Measurements from ENCODE around the gene MAPK1. TPM values are rescaled to one million over a fixed set of nuclear protein-coding genes. Genes with fewer than 3 reads are reported as not detected.
A peak's percentile ranks its signal among the peaks of the same experiment; 100 is the strongest.

The MAPK1 gene
- total RNA-seq, 1 experiment from 2014 or later, result 122 TPM

DNA sequence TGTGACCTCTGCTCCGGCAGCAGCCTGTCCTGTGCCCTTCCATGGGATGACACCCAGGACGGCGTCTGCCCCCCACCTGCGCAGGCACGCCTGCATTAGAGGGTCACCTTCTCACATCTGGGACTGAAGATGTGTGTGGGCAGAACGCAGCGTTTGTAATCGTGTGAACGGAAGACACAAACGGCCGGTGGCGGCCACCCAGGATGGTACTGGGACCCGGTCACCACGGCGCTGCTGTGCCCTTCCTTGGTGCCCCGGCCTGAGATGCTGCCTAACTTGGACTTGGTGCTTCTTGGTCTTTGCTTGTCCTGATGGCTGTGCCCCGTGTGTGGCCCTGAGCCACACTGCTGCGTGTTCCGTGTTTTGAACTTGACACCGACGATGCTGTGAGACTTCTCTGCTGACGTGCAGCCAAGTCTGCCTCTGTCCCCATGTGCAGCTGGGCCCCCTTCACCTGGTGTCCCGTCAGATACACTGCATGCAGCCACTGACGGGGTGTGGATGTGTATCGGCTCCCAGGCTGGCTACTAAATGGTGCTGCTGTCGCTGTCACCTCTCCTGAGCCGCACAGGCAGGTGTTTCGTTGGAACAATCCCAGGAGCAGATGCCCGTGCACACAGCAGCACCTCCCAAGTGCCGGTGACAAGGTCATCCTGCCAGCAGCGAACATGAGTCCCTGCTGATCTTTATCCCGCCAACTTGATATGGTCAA is 153.2 kb downstream of the MAPK1 start:
- ATAC-seq, result peak; percentile 28; the same call in 1 of the 2 replicates
- CTCF ChIA-PET, result interaction anchor here (0.5 to 0.6 kb wide), 2 partner anchors 17 to 100 kb away, joined by 3 read pairs; no protein-coding TSS in a partner anchor
- in situ Hi-C loops (cut with HindIII; ENCODE audit: low pct_unique_long_range_greater_than_20kb, low sequenced_read_pairs), result no loop called here

GRCh38 chr22:21713428-21714058 is 153.9 kb downstream of the MAPK1 start:
- no peak overlapping the region for H3K4me3 ChIP-seq (ENCODE audit: low read depth in 2 of 2, low read length in 2 of 2)

More for the DNA sequence above, 153.2 kb downstream of the MAPK1 start:
- H3K4me3 ChIP-seq (ENCODE audit: low read depth in 2 of 2, low read length in 2 of 2), result no peak overlapping the region
- no peaks in the 10 kb centered on the region for H3K9me3 ChIP-seq (ENCODE audit: control insufficient read depth, insufficient read depth, low read depth, low read length)
- H3K27me3 ChIP-seq (ENCODE audit: control insufficient read depth, insufficient read depth, low read length), result no peaks in the 10 kb centered on the region
- BruUV-seq (replicated peaks), result no TSS peak
- H3K27ac ChIP-seq (ENCODE audit: low read length), result no peak overlapping the region
- no peaks in the 10 kb centered on the region for H3K36me3 ChIP-seq (ENCODE audit: control insufficient read depth, insufficient read depth, low read length)
- no peak for DNase-seq (ENCODE audit: low read depth, low spot score)
- intact Hi-C loops (cut with micrococcal nuclease; ENCODE audit: unreplicated experiment), result loop anchor here (5.0 kb wide), 1 partner anchor 223 kb away; no protein-coding TSS in a partner anchor
- POLR2A ChIA-PET, result no interaction called here
- no peaks in the 10 kb centered on the region for H3K4me1 ChIP-seq (ENCODE audit: control insufficient read depth, insufficient read depth, low read length)
- TF ChIP-seq, protein P1, sequence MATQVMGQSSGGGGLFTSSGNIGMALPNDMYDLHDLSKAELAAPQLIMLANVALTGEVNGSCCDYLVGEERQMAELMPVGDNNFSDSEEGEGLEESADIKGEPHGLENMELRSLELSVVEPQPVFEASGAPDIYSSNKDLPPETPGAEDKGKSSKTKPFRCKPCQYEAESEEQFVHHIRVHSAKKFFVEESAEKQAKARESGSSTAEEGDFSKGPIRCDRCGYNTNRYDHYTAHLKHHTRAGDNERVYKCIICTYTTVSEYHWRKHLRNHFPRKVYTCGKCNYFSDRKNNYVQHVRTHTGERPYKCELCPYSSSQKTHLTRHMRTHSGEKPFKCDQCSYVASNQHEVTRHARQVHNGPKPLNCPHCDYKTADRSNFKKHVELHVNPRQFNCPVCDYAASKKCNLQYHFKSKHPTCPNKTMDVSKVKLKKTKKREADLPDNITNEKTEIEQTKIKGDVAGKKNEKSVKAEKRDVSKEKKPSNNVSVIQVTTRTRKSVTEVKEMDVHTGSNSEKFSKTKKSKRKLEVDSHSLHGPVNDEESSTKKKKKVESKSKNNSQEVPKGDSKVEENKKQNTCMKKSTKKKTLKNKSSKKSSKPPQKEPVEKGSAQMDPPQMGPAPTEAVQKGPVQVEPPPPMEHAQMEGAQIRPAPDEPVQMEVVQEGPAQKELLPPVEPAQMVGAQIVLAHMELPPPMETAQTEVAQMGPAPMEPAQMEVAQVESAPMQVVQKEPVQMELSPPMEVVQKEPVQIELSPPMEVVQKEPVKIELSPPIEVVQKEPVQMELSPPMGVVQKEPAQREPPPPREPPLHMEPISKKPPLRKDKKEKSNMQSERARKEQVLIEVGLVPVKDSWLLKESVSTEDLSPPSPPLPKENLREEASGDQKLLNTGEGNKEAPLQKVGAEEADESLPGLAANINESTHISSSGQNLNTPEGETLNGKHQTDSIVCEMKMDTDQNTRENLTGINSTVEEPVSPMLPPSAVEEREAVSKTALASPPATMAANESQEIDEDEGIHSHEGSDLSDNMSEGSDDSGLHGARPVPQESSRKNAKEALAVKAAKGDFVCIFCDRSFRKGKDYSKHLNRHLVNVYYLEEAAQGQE (IDR thresholded peaks at IDR 0.05; ENCODE audit: insufficient read depth in 1 of 2, low read depth in 2 of 2, low read length in 1 of 2), result no peak
- TF ChIP-seq SIN3A (IDR thresholded peaks at IDR 0.05; ENCODE audit: borderline replicate concordance, insufficient read depth, low read depth, low read length), result no peak
- no peak for TF ChIP-seq TCF7L2 (IDR thresholded peaks at IDR 0.05; ENCODE audit: low read depth, low read length)
- no peak for TF ChIP-seq POLR2AphosphoS5 (IDR thresholded peaks at IDR 0.05; ENCODE audit: low read depth, low read length)
- no peak for TF ChIP-seq CTCF (IDR thresholded peaks at IDR 0.05)

More at GRCh38 chr22:21713428-21714058, 153.9 kb downstream of the MAPK1 start:
- Histone ChIP-seq H3K36me3 (ENCODE audit: control insufficient read depth, insufficient read depth, low read length) (no peaks in the 10 kb centered on the region), H3K4me1 (ENCODE audit: control insufficient read depth, insufficient read depth, low read length) (no peaks in the 10 kb centered on the region), H3K27ac (ENCODE audit: low read length) (no peak overlapping the region), H3K27me3 (ENCODE audit: control insufficient read depth, insufficient read depth, low read length) (no peaks in the 10 kb centered on the region), H3K9me3 (ENCODE audit: control insufficient read depth, insufficient read depth, low read depth, low read length) (no peaks in the 10 kb centered on the region)
- BruUV-seq (replicated peaks), result no TSS peak
- intact Hi-C loops (cut with micrococcal nuclease; ENCODE audit: unreplicated experiment), result loop anchor here (5.0 kb wide), 1 partner anchor 224 kb away; no protein-coding TSS in a partner anchor
- ATAC-seq (peak; percentile 62), DNase-seq (ENCODE audit: low read depth, low spot score) (no peak)
- in situ Hi-C loops (cut with HindIII; ENCODE audit: low pct_unique_long_range_greater_than_20kb, low sequenced_read_pairs), result no loop called here
- CTCF ChIA-PET, result interaction anchor here (0.5 to 0.6 kb wide), 2 partner anchors 17 to 101 kb away, joined by 3 read pairs; no protein-coding TSS in a partner anchor
- POLR2A ChIA-PET, result no interaction called here
- TF ChIP-seq TCF7L2 (IDR thresholded peaks at IDR 0.05; ENCODE audit: low read depth, low read length), result no peak
- no peak for TF ChIP-seq SIN3A (IDR thresholded peaks at IDR 0.05; ENCODE audit: borderline replicate concordance, insufficient read depth, low read depth, low read length)
- TF ChIP-seq, protein P1 (IDR thresholded peaks at IDR 0.05; ENCODE audit: insufficient read depth in 1 of 2, low read depth in 2 of 2, low read length in 1 of 2), result no peak
- TF ChIP-seq POLR2AphosphoS5 (IDR thresholded peaks at IDR 0.05; ENCODE audit: low read depth, low read length), result no peak
- no peak for TF ChIP-seq CTCF (IDR thresholded peaks at IDR 0.05)
